Liver (tissue), 3 donors: ENCODE data around the gene CPA5.

Experiments used
- HNF4A ChIP-seq, 2 donors: conservative IDR thresholded peaks; 2 replicates each; pipeline ENCODE4 v1.6.1; 2016; ENCODE audit warnings: antibody characterized with exemption in 2 of 2, mild to moderate bottlenecking in 2 of 2
- JUND ChIP-seq, 2 donors: IDR thresholded peaks; 2 replicates each; pipeline ENCODE4 v1.6.1; 2016; ENCODE audit warnings: antibody characterized with exemption in 2 of 2
- MAX ChIP-seq: IDR thresholded peaks from 2 replicates; pipeline ENCODE4 v1.6.1; 2016; ENCODE audit warnings: antibody characterized with exemption
- RAD21 ChIP-seq, 2 donors: IDR thresholded peaks; 2 replicates each; pipeline ENCODE4 v1.6.1; 2016; ENCODE audit warnings: antibody characterized with exemption in 2 of 2, mild to moderate bottlenecking in 2 of 2
- SP1 ChIP-seq: IDR thresholded peaks from 2 replicates; pipeline ENCODE4 v1.6.1; 2018; ENCODE audit warnings: antibody characterized with exemption, mild to moderate bottlenecking
- TAF1 ChIP-seq: conservative IDR thresholded peaks from 2 replicates; pipeline ENCODE4 v1.6.1; 2016; ENCODE audit warnings: antibody characterized with exemption, mild to moderate bottlenecking
- ZBTB33 ChIP-seq: IDR thresholded peaks from 2 replicates; pipeline ENCODE4 v1.6.1; 2016; ENCODE audit warnings: antibody characterized with exemption
- TF ChIP-seq, protein P1 (sequence below): fragments of 150-350 bp; IDR thresholded peaks from 2 replicates; pipeline ENCODE4 v1.5.1; 2017; ENCODE audit warnings: improper control_type of control experiment, low read depth, low read length; ENCODE audit not compliant: missing input control
- TF ChIP-seq, protein P2 (sequence below): IDR thresholded peaks from 2 replicates; pipeline ENCODE4 v1.6.1; 2016; ENCODE audit warnings: antibody characterized with exemption, mild to moderate bottlenecking
- donor health status: healthy.
- donor health status: healthy.

DNA sequence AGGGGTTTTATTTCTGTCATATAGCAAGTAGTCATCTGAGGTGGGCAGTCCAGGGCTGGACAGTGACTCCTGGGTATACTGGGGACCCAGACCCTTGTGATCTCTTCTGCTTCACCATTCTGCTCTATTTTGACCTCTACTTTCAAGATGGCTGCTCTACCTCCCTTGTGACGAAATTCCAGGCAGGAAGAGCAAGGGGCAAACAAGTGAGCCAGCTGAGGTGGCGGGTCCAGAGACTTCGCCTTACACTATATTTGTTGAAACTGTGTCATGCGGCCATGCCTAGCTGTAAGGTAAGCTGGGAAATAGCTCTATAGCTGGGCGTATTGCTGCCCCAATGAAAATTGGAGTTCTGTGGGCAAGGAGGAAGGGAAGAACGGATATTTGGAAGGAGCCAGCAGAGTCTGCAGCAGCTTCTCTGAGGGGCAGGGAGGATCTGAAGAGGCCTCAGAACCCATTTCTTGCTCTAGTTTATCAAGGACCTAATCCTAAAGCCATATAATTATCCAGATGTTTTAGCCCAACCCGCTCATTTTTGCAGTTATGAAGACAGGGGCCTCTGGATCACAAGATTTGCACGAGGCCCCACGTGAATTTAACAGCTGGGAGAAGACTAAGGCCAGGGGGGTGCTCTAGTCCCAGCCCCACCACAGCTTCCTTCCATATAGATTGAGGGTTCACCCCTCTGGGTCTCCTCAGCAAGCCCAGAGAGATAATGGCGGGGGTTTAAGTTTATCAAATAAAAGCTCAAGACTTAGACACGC is 28.0 kb downstream of the CPA5 start:
- TF ChIP-seq, protein P1, sequence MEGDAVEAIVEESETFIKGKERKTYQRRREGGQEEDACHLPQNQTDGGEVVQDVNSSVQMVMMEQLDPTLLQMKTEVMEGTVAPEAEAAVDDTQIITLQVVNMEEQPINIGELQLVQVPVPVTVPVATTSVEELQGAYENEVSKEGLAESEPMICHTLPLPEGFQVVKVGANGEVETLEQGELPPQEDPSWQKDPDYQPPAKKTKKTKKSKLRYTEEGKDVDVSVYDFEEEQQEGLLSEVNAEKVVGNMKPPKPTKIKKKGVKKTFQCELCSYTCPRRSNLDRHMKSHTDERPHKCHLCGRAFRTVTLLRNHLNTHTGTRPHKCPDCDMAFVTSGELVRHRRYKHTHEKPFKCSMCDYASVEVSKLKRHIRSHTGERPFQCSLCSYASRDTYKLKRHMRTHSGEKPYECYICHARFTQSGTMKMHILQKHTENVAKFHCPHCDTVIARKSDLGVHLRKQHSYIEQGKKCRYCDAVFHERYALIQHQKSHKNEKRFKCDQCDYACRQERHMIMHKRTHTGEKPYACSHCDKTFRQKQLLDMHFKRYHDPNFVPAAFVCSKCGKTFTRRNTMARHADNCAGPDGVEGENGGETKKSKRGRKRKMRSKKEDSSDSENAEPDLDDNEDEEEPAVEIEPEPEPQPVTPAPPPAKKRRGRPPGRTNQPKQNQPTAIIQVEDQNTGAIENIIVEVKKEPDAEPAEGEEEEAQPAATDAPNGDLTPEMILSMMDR: no peak
- TF ChIP-seq RAD21 (IDR thresholded peaks at IDR 0.05): no peak
- no peak for TF ChIP-seq TAF1
- TF ChIP-seq ZBTB33: no peak
- TF ChIP-seq MAX: no peak
- no peak for TF ChIP-seq JUND (IDR thresholded peaks at IDR 0.05)
- no peak for TF ChIP-seq SP1
- TF ChIP-seq HNF4A (conservative IDR thresholded peaks at IDR 0.05): no peak
- TF ChIP-seq, protein P2, sequence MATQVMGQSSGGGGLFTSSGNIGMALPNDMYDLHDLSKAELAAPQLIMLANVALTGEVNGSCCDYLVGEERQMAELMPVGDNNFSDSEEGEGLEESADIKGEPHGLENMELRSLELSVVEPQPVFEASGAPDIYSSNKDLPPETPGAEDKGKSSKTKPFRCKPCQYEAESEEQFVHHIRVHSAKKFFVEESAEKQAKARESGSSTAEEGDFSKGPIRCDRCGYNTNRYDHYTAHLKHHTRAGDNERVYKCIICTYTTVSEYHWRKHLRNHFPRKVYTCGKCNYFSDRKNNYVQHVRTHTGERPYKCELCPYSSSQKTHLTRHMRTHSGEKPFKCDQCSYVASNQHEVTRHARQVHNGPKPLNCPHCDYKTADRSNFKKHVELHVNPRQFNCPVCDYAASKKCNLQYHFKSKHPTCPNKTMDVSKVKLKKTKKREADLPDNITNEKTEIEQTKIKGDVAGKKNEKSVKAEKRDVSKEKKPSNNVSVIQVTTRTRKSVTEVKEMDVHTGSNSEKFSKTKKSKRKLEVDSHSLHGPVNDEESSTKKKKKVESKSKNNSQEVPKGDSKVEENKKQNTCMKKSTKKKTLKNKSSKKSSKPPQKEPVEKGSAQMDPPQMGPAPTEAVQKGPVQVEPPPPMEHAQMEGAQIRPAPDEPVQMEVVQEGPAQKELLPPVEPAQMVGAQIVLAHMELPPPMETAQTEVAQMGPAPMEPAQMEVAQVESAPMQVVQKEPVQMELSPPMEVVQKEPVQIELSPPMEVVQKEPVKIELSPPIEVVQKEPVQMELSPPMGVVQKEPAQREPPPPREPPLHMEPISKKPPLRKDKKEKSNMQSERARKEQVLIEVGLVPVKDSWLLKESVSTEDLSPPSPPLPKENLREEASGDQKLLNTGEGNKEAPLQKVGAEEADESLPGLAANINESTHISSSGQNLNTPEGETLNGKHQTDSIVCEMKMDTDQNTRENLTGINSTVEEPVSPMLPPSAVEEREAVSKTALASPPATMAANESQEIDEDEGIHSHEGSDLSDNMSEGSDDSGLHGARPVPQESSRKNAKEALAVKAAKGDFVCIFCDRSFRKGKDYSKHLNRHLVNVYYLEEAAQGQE: no peak
